Panc1 (cell line): ENCODE results near the gene MTHFD1L.

Source experiments
- CTCF ChIP-seq: fragments of 450-650 bp; IDR thresholded peaks from 2 replicates; pipeline ENCODE4 v1.5.1; 2017; ENCODE audit warnings: mild to moderate bottlenecking
- REST ChIP-seq, 2 experiments: IDR thresholded peaks; 2 replicates each; pipeline ENCODE4 v1.6.1; 2011 to 2012; ENCODE audit warnings: low read depth in 2 of 2, control low read depth in 1 of 2, low read length in 1 of 2, mild to moderate bottlenecking in 1 of 2, moderate library complexity in 1 of 2; ENCODE audit not compliant: insufficient read depth in 1 of 2

GRCh38 chr6:151070631-151071051 lies 205.1 kb downstream of the MTHFD1L start:
- TF ChIP-seq CTCF = no peak
- TF ChIP-seq REST (IDR thresholded peaks at IDR 0.05; ENCODE audit: insufficient read depth in 1 of 2, low read depth in 2 of 2, low read length in 1 of 2) = no peak
